ENCODE measurements around the gene CCHCR1.

The CCHCR1 gene

GRCh38 chr6:31111712-31112111 is 45.9 kb downstream of the CCHCR1 start:
- H3K4me3 ChIP-seq (ENCODE audit: low read depth, low read length) = no peak overlapping the region
- TF ChIP-seq, protein P1, sequence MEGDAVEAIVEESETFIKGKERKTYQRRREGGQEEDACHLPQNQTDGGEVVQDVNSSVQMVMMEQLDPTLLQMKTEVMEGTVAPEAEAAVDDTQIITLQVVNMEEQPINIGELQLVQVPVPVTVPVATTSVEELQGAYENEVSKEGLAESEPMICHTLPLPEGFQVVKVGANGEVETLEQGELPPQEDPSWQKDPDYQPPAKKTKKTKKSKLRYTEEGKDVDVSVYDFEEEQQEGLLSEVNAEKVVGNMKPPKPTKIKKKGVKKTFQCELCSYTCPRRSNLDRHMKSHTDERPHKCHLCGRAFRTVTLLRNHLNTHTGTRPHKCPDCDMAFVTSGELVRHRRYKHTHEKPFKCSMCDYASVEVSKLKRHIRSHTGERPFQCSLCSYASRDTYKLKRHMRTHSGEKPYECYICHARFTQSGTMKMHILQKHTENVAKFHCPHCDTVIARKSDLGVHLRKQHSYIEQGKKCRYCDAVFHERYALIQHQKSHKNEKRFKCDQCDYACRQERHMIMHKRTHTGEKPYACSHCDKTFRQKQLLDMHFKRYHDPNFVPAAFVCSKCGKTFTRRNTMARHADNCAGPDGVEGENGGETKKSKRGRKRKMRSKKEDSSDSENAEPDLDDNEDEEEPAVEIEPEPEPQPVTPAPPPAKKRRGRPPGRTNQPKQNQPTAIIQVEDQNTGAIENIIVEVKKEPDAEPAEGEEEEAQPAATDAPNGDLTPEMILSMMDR (IDR thresholded peaks at IDR 0.05; ENCODE audit: borderline replicate concordance, insufficient read depth, low read depth, low read length) = no peak

DNA sequence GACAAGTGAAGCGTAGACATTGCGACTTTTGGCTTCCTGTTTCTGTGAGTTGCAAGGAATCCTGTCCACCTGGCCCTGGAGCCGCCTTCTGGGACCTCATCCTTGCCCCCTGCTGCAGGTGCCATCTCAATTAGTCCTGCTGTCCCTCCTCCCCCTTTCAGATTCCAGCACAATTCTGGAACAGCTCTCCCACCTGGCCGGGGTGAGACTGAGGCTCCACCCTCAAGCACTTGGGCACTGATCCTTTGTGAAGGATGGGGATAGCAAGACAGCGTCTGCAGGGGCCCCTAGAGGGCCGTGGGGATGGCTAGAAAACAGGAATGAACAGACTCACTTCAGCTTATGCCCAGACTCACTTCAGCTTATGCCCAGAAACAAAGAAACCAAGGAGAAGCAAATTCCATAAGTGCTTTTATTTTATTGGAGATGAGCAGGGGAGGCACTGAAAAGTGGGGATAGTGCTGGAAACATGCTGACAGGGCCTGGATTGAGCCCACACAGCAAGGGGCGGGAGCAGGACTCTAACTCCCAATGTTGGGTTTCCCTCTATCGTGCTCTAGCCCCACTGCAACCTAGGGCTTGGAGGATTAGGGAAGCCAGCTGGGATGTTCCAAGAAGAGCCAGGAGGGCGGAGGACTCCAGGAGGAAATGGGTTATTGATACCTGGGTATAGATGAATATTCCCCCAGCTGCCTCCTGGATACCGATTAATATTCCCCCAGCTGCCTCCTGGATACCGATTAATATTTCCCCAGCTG is 46.6 kb downstream of the CCHCR1 start:
- H3K4me3 ChIP-seq (ENCODE audit: low read depth, low read length) = no peak overlapping the region
- TF ChIP-seq, protein P1 (IDR thresholded peaks at IDR 0.05; ENCODE audit: borderline replicate concordance, insufficient read depth, low read depth, low read length) = no peak

DNA sequence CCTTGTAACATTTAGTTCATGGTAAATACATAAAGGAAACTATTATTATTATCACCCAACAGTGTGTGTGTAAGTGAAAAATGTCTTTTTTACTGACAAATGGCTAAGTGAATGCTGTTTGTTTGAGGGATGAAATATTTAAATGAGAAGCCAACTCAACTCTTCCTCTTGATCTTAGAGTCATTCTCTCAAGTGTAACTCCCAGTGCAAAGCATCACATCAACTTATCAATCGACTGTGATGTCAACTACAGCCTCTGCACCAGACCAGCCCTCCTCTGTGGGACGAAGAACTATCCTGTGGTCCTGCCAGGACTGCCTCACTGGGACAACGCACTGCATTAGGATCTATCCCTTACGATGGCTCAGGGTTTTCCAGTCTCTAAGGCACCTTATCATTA is 50.5 kb downstream of the CCHCR1 start:
- TF ChIP-seq, protein P1 (IDR thresholded peaks at IDR 0.05; ENCODE audit: borderline replicate concordance, insufficient read depth, low read depth, low read length) = no peak

GRCh38 chr6:31103136-31103535 is 54.5 kb downstream of the CCHCR1 start:
- TF ChIP-seq, protein P1 (IDR thresholded peaks at IDR 0.05; ENCODE audit: borderline replicate concordance, insufficient read depth, low read depth, low read length) = no peak
- no peak overlapping the region for H3K4me3 ChIP-seq (ENCODE audit: low read depth, low read length)

More for the DNA sequence above, 50.5 kb downstream of the CCHCR1 start:
- H3K4me3 ChIP-seq (ENCODE audit: low read depth, low read length) = no peak overlapping the region

- TF ChIP-seq, protein P1 (IDR thresholded peaks at IDR 0.05; ENCODE audit: borderline replicate concordance, insufficient read depth, low read depth, low read length) = no peak
- H3K4me3 ChIP-seq (ENCODE audit: low read depth, low read length) = no peak overlapping the region
These were observed 59.1 kb downstream of the CCHCR1 start for GRCh38 chr6:31098449-31098938.

DNA sequence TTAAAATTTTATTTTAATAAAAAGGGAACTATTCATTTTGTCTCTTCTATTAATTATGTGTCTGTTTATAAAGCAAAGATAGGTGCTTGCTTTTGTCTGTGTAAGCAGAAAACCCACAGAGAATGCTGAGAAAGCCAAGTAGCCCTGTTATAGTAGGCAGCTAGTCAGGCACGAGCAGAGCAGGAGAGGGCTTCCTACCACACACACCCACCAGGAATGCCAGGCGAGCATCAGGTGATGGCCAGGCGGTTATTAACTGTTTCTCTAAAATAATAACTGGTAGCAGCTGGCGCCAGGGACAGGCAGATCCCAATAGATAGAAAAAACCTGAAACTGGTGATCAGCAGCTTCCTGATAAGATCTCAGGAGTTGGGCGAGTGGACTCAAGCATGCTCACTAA is 60.9 kb downstream of the CCHCR1 start:
- no peak overlapping the region for H3K4me3 ChIP-seq (ENCODE audit: low read depth, low read length)
- TF ChIP-seq, protein P1 (IDR thresholded peaks at IDR 0.05; ENCODE audit: borderline replicate concordance, insufficient read depth, low read depth, low read length) = no peak

DNA sequence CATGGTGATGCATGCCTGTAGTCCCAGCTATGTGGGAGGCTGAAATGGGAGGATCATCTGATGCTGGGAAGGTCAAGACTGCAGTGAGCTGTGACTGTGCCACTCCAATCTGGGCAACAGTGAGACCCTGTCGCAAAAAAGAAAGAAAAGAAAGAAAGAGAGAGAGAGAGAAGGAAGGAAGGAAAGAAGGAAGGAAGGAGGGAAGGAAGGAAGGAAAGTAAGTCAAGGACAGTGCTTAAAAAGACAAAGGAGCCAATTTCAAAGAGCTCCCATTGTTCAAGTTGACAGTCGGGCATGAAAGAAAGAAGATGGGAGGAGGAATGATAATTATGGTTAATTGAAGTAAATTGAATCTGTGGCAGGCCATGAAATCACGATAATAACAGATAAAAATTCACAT is 61.4 kb downstream of the CCHCR1 start:
- H3K4me3 ChIP-seq (ENCODE audit: low read depth, low read length) = no peak overlapping the region
- TF ChIP-seq, protein P1 (IDR thresholded peaks at IDR 0.05; ENCODE audit: borderline replicate concordance, insufficient read depth, low read depth, low read length) = no peak
